ENCODE measurements around the gene MIF4GD.
"Not testable (repeated sequence)": the region's sequence is repeated elsewhere in the genome, so short reads cannot be mapped to it uniquely, and the experiment has no call there.

MIF4GD gene

GRCh38 chr17:75265614-75266315, 5.3 kb downstream of the MIF4GD start:
- Histone ChIP-seq H3K27ac (peak overlapping the region in 1 of 21 experiments; percentile 61), H3K4me3 (no peak overlapping the region)

- H3K4me3 ChIP-seq = no peak overlapping the region
Measured at GRCh38 chr17:75263055-75263454, 8.0 kb downstream of the MIF4GD start.

GRCh38 chr17:75262112-75262606, 8.9 kb downstream of the MIF4GD start:
- H3K27ac ChIP-seq = peak overlapping the region; percentile 91 to 100 (median 96)
- peak overlapping the region; percentile 66 to 94 (median 74) for H3K4me3 ChIP-seq

More at GRCh38 chr17:75263055-75263454, 8.0 kb downstream of the MIF4GD start:
- peak overlapping the region in 2 of 21 experiments; percentile 96 to 99 for H3K27ac ChIP-seq

- H3K27ac ChIP-seq = peak within 1 kb of the TSS; percentile 91 to 100 (median 96)
- H3K4me3 ChIP-seq = peak within 1 kb of the TSS; percentile 66 to 94 (median 74)
Measured at GRCh38 chr17:75261336-75262111, 9.5 kb downstream of the MIF4GD start, which contains the start of the genes GGA3 and MRPS7. TSS of gene GGA3 (minus strand) at chr17:75261606. CDS start at chr17:75261587, 19 bp downstream. TSS of gene MRPS7 (plus strand) at chr17:75261879. CDS start at chr17:75261901, 22 bp downstream.

GRCh38 chr17:75260641-75261335, 10.2 kb downstream of the MIF4GD start:
- Histone ChIP-seq H3K27ac (peak overlapping the region; percentile 91 to 100 (median 96)), H3K4me3 (peak overlapping the region; percentile 66 to 94 (median 74))

GRCh38 chr17:75257228-75257627, 13.8 kb downstream of the MIF4GD start:
- not testable (repeated sequence) for H3K4me3 ChIP-seq, H3K27ac ChIP-seq

GRCh38 chr17:75255954-75256698, 14.9 kb downstream of the MIF4GD start:
- not testable (repeated sequence) for H3K4me3 ChIP-seq
- H3K27ac ChIP-seq = peak overlapping the region in 5 of 21 experiments; percentile 26 to 54 (median 39)

GRCh38 chr17:75252039-75252816, 18.8 kb downstream of the MIF4GD start:
- Histone ChIP-seq H3K27ac (peak overlapping the region in 1 of 21 experiments; percentile 1), H3K4me3 (no peak overlapping the region)

GRCh38 chr17:75250009-75250471, 21.0 kb downstream of the MIF4GD start:
- Histone ChIP-seq H3K27ac (peak overlapping the region in 15 of 21 experiments; percentile 2 to 76 (median 63)), H3K4me3 (no peak overlapping the region)

GRCh38 chr17:75249564-75249963, 21.5 kb downstream of the MIF4GD start:
- Histone ChIP-seq H3K27ac (peak overlapping the region in 14 of 21 experiments; percentile 40 to 76 (median 64)), H3K4me3 (no peak overlapping the region)

GRCh38 chr17:75246404-75246803, 24.6 kb downstream of the MIF4GD start:
- Histone ChIP-seq H3K27ac (peak overlapping the region in 3 of 21 experiments; percentile 2 to 11 (median 7)), H3K4me3 (no peak overlapping the region)

GRCh38 chr17:75245011-75245410, 26.0 kb downstream of the MIF4GD start:
- H3K4me3 ChIP-seq = no peak overlapping the region

GRCh38 chr17:75244133-75244866, 26.7 kb downstream of the MIF4GD start:
- Histone ChIP-seq H3K4me3 (no peak overlapping the region), H3K27ac (peak overlapping the region in 2 of 21 experiments; percentile 24 to 73)

More at GRCh38 chr17:75245011-75245410, 26.0 kb downstream of the MIF4GD start:
- peak overlapping the region in 2 of 21 experiments; percentile 2 to 17 for H3K27ac ChIP-seq

GRCh38 chr17:75242461-75243042, 28.5 kb downstream of the MIF4GD start:
- peak overlapping the region in 10 of 21 experiments; percentile 26 to 73 (median 51) for H3K27ac ChIP-seq

GRCh38 chr17:75241996-75242460, 29.0 kb downstream of the MIF4GD start:
- Histone ChIP-seq H3K4me3 (no peak overlapping the region), H3K27ac (peak overlapping the region in 11 of 21 experiments; percentile 26 to 73 (median 49))

More at GRCh38 chr17:75242461-75243042, 28.5 kb downstream of the MIF4GD start:
- H3K4me3 ChIP-seq = no peak overlapping the region

GRCh38 chr17:75241502-75241901, 29.5 kb downstream of the MIF4GD start:
- Histone ChIP-seq H3K4me3 (no peak overlapping the region), H3K27ac (peak overlapping the region in 9 of 21 experiments; percentile 11 to 73 (median 53))

- Histone ChIP-seq H3K27ac (peak overlapping the region in 5 of 21 experiments; percentile 31 to 49 (median 43)), H3K4me3 (no peak overlapping the region)
Measured at GRCh38 chr17:75241143-75241430, 29.9 kb downstream of the MIF4GD start.
